Endothelial cell (in vitro differentiated cells): ENCODE measurements around the gene PRRT4. TPM values are rescaled to one million over a fixed set of nuclear protein-coding genes. Genes with fewer than 3 reads are reported as not detected.

ENCODE experiments used
- DNase-seq: peaks from one replicate; pipeline ENCODE4 v3.0.0; 2021; ENCODE audit warnings: low spot score
- H3K27ac Mint-ChIP-seq: one replicate; pipeline ENCODE4 v1.8.0; 2021; ENCODE audit warnings: mixed read lengths, inconsistent platforms; ENCODE audit not compliant: unreplicated experiment
- H3K27me3 Mint-ChIP-seq: one replicate; pipeline ENCODE4 v1.8.0; 2021; ENCODE audit warnings: mild to moderate bottlenecking, moderate library complexity, mixed read lengths, inconsistent platforms; ENCODE audit not compliant: unreplicated experiment
- H3K36me3 Mint-ChIP-seq: one replicate; pipeline ENCODE4 v1.8.0; 2021; ENCODE audit warnings: mild to moderate bottlenecking, low read depth, mixed read lengths, inconsistent platforms; ENCODE audit not compliant: unreplicated experiment
- H3K4me1 Mint-ChIP-seq: one replicate; pipeline ENCODE4 v1.8.0; 2021; ENCODE audit warnings: mild to moderate bottlenecking, mixed read lengths, inconsistent platforms; ENCODE audit not compliant: unreplicated experiment
- H3K4me3 Mint-ChIP-seq: one replicate; pipeline ENCODE4 v1.8.0; 2021; ENCODE audit warnings: mild to moderate bottlenecking, mixed read lengths, inconsistent platforms; ENCODE audit not compliant: unreplicated experiment
- H3K9me3 Mint-ChIP-seq: one replicate; pipeline ENCODE4 v1.8.0; 2021; ENCODE audit warnings: mixed read lengths, inconsistent platforms; ENCODE audit not compliant: unreplicated experiment
- CTCF ChIP-seq: fragments of 200-600 bp; sonication (generic); IDR thresholded peaks from one replicate; pipeline ENCODE4 v1.5.0; 2021; ENCODE audit warnings: antibody characterized with exemption; ENCODE audit not compliant: unreplicated experiment
- total RNA-seq: library from RNA; stranded (reverse); fragmentation: NEBNext Ultra II Directional; extraction: Animal tissue kit (Norgen Biotek cat#: 25700); gene quantifications from one replicate; pipeline ENCODE4 v1.2.1, GENCODE V29; 2021; ENCODE audit not compliant: unreplicated experiment

Gene PRRT4
- total RNA-seq, 1 donor from 2014 or later: 10.8 TPM

GRCh38 chr7:128374041-128374440 is 12.6 kb upstream of the PRRT4 start:
- TF ChIP-seq CTCF: no peak
- Mint-ChIP-seq H3K27me3 (peaks cover 1% of the 10 kb centered on the region), H3K36me3 (no peaks in the 10 kb centered on the region), H3K4me1 (no peaks in the 10 kb centered on the region), H3K9me3 (no peaks in the 10 kb centered on the region), H3K4me3 (no peak overlapping the region), H3K27ac (no peak overlapping the region)
- DNase-seq: no peak

GRCh38 chr7:128373606-128374005 is 12.1 kb upstream of the PRRT4 start:
- Mint-ChIP-seq H3K27ac (no peak overlapping the region), H3K9me3 (no peaks in the 10 kb centered on the region), H3K4me1 (no peaks in the 10 kb centered on the region), H3K27me3 (peaks cover 2% of the 10 kb centered on the region), H3K36me3 (no peaks in the 10 kb centered on the region), H3K4me3 (no peak overlapping the region)
- no peak for TF ChIP-seq CTCF
- no peak for DNase-seq

GRCh38 chr7:128370491-128370890 is 9.0 kb upstream of the PRRT4 start:
- Mint-ChIP-seq H3K27me3 (peaks cover 2% of the 10 kb centered on the region), H3K9me3 (no peaks in the 10 kb centered on the region), H3K27ac (no peak overlapping the region), H3K36me3 (no peaks in the 10 kb centered on the region), H3K4me1 (peaks cover 3% of the 10 kb centered on the region), H3K4me3 (no peak overlapping the region)
- no peak for TF ChIP-seq CTCF
- no peak for DNase-seq

GRCh38 chr7:128366986-128367385 is 5.5 kb upstream of the PRRT4 start:
- H3K9me3 Mint-ChIP-seq: no peaks in the 10 kb centered on the region
- no peak overlapping the region for H3K4me3 Mint-ChIP-seq
- H3K4me1 Mint-ChIP-seq: peaks cover 6% of the 10 kb centered on the region
- no peaks in the 10 kb centered on the region for H3K36me3 Mint-ChIP-seq
- DNase-seq: no peak
- no peak for TF ChIP-seq CTCF
- H3K27ac Mint-ChIP-seq: no peak overlapping the region
- H3K27me3 Mint-ChIP-seq: peaks cover 13% of the 10 kb centered on the region

- Mint-ChIP-seq H3K4me3 (no peak overlapping the region), H3K27me3 (peaks cover 14% of the 10 kb centered on the region), H3K27ac (no peak overlapping the region), H3K4me1 (peaks cover 8% of the 10 kb centered on the region), H3K9me3 (no peaks in the 10 kb centered on the region), H3K36me3 (no peaks in the 10 kb centered on the region)
- DNase-seq: no peak
- no peak for TF ChIP-seq CTCF
These were observed 4.8 kb upstream of the PRRT4 start for GRCh38 chr7:128366300-128366699.
